Neural cell (in vitro differentiated cells): ENCODE data around the gene PDE4D. TPM values are rescaled to one million over a fixed set of nuclear protein-coding genes. Genes with fewer than 3 reads are reported as not detected.

Experiments
- H2AFZ ChIP-seq: fragments of 200-600, 300-800 bp; sonication (generic), shearing (Covaris generic); 2 replicates; pipeline ENCODE4 v1.6.0; 2014; ENCODE audit warnings: low read depth, mild to moderate bottlenecking, antibody characterized with exemption, low read length, moderate library complexity
- H3F3A ChIP-seq: fragments of 200-600 bp; shearing (Covaris generic); 2 replicates; pipeline ENCODE4 v1.6.1; 2016; ENCODE audit warnings: mild to moderate bottlenecking, moderate library complexity, mixed read lengths, antibody characterized with exemption, low read length; ENCODE audit not compliant: insufficient read depth, poor library complexity, severe bottlenecking
- H3K27ac ChIP-seq: fragments of 200-600, 300-800 bp; sonication (generic), shearing (Covaris generic); 2 replicates; pipeline ENCODE4 v1.5.1; 2014; ENCODE audit warnings: mild to moderate bottlenecking, low read length, moderate library complexity
- H3K27me3 ChIP-seq: fragments of 300-800, 200-600 bp; sonication (generic), shearing (Covaris generic); 2 replicates; pipeline ENCODE4 v1.6.0; 2014; ENCODE audit warnings: mild to moderate bottlenecking, low read depth, low read length, moderate library complexity; ENCODE audit not compliant: insufficient read depth
- H3K36me3 ChIP-seq: fragments of 300-800, 200-600 bp; sonication (generic), shearing (Covaris generic); 2 replicates; pipeline ENCODE4 v1.5.1; 2014; ENCODE audit warnings: mild to moderate bottlenecking, antibody characterized with exemption, low read length, moderate library complexity; ENCODE audit not compliant: insufficient read depth
- H3K4me2 ChIP-seq: fragments of 300-800, 200-600 bp; sonication (generic), shearing (Covaris generic); 2 replicates; pipeline ENCODE4 v1.6.0; 2014; ENCODE audit warnings: mild to moderate bottlenecking, low read length
- H3K4me3 ChIP-seq: fragments of 300-800, 200-600 bp; sonication (generic), shearing (Covaris generic); 2 replicates; pipeline ENCODE4 v1.5.1; 2014; ENCODE audit warnings: mild to moderate bottlenecking, low read length, moderate library complexity
- H3K79me2 ChIP-seq: fragments of 200-600 bp; shearing (Covaris generic); replicated peaks from 2 replicates; pipeline ENCODE4 v1.6.0; 2014; ENCODE audit warnings: mild to moderate bottlenecking, low read length, moderate library complexity; ENCODE audit not compliant: insufficient read depth
- H3K9ac ChIP-seq: fragments of 300-800, 200-600 bp; sonication (generic), shearing (Covaris generic); 2 replicates; pipeline ENCODE4 v1.6.1; 2016; ENCODE audit warnings: mild to moderate bottlenecking, low read length, mixed read lengths
- H3K9me2 ChIP-seq: fragments of 200-600 bp; shearing (Covaris generic); 2 replicates; pipeline ENCODE4 v1.6.1; 2016; ENCODE audit warnings: mild to moderate bottlenecking, low read length, mixed read lengths; ENCODE audit not compliant: insufficient read depth
- H3K9me3 ChIP-seq: fragments of 200-600, 300-800 bp; sonication (generic), shearing (Covaris generic); 2 replicates; pipeline ENCODE4 v1.6.1; 2016; ENCODE audit warnings: mild to moderate bottlenecking, mixed run types, low read length, moderate library complexity, mixed read lengths
- H4K20me1 ChIP-seq: fragments of 200-600 bp; shearing (Covaris generic); 2 replicates; pipeline ENCODE4 v1.6.1; 2016; ENCODE audit warnings: mild to moderate bottlenecking, mixed run types; ENCODE audit not compliant: insufficient read depth
- EP300 ChIP-seq: fragments of 450-650 bp; conservative IDR thresholded peaks from 2 replicates; pipeline ENCODE4 v1.6.1; 2014; ENCODE audit warnings: antibody characterized with exemption, mild to moderate bottlenecking, moderate library complexity; ENCODE audit not compliant: poor library complexity, severe bottlenecking
- EZH2 ChIP-seq: fragments of 200-600, 300-800 bp; shearing (Covaris generic), sonication (generic); IDR thresholded peaks from 2 replicates; pipeline ENCODE4 v1.6.1; 2014; ENCODE audit warnings: antibody characterized with exemption, low read length, borderline replicate concordance, mild to moderate bottlenecking; ENCODE audit not compliant: insufficient read depth, poor library complexity, severe bottlenecking
- MXI1 ChIP-seq: fragments of 450-650 bp; conservative IDR thresholded peaks from 2 replicates; pipeline ENCODE4 v1.6.1; 2014; ENCODE audit warnings: antibody characterized with exemption, mild to moderate bottlenecking; ENCODE audit not compliant: poor library complexity, severe bottlenecking
- POLR2AphosphoS5 ChIP-seq: IDR thresholded peaks from 2 replicates; pipeline ENCODE4 v1.6.1; 2012
- RAD21 ChIP-seq: fragments of 450-650 bp; conservative IDR thresholded peaks from 2 replicates; pipeline ENCODE4 v1.6.1; 2014; ENCODE audit warnings: antibody characterized with exemption, mild to moderate bottlenecking, moderate library complexity
- SMC3 ChIP-seq: fragments of 450-650 bp; conservative IDR thresholded peaks from 2 replicates; pipeline ENCODE4 v1.6.1; 2014; ENCODE audit warnings: antibody characterized with exemption, mild to moderate bottlenecking, moderate library complexity; ENCODE audit not compliant: poor library complexity
- TAF1 ChIP-seq: IDR thresholded peaks from 2 replicates; pipeline ENCODE4 v1.6.1; 2012; ENCODE audit warnings: low read depth
- polyA plus RNA-seq: library from polyadenylated mRNA; depleted of rRNA; stranded (reverse); fragments of >200 nt; gene quantifications from 2 replicates; pipeline ENCODE4 v1.2.3, GENCODE V29; 2014
- TF ChIP-seq, protein P1 (sequence below): IDR thresholded peaks from 2 replicates; pipeline ENCODE4 v1.6.1; 2012; ENCODE audit warnings: borderline replicate concordance
- TF ChIP-seq, protein P2 (sequence below): fragments of 450-650 bp; IDR thresholded peaks from 2 replicates; pipeline ENCODE4 v1.5.1; 2014; ENCODE audit warnings: antibody characterized with exemption, mild to moderate bottlenecking, moderate library complexity; ENCODE audit not compliant: poor library complexity, severe bottlenecking

Gene PDE4D
- polyA plus RNA-seq, 1 donor from 2014 or later = 42.8 TPM

DNA sequence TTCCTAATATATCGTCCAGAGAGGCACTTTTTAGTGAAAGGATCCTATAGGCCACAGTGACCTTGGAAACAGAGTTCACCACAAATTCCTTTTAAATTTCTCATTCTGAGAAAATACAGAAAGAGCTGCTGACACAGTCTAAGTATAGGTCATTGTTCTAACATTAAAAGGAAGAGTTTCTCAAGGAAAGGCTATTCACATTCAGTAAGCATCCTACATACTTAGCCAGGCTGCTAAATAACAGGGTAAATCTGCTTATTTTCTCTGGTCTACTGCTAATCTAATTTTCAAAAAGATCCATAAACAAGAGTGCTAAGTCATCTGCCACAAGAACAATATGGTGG is 313.7 kb downstream of the PDE4D start:
- no peaks in the 10 kb centered on the region for H3K9me3 ChIP-seq
- no peaks in the 10 kb centered on the region for H3K27me3 ChIP-seq
- no peaks in the 10 kb centered on the region for H3F3A ChIP-seq
- H3K9ac ChIP-seq = no peak overlapping the region
- H3K4me2 ChIP-seq = no peak overlapping the region
- no peak overlapping the region for H3K27ac ChIP-seq
- H4K20me1 ChIP-seq = no peaks in the 10 kb centered on the region
- peaks cover 40% of the 10 kb centered on the region for H3K79me2 ChIP-seq
- no peaks in the 10 kb centered on the region for H3K36me3 ChIP-seq
- no peaks in the 10 kb centered on the region for H3K9me2 ChIP-seq
- no peak overlapping the region for H3K4me3 ChIP-seq
- no peak for TF ChIP-seq POLR2AphosphoS5
- TF ChIP-seq EZH2 = no peak
- TF ChIP-seq MXI1 = no peak
- TF ChIP-seq, protein P1, sequence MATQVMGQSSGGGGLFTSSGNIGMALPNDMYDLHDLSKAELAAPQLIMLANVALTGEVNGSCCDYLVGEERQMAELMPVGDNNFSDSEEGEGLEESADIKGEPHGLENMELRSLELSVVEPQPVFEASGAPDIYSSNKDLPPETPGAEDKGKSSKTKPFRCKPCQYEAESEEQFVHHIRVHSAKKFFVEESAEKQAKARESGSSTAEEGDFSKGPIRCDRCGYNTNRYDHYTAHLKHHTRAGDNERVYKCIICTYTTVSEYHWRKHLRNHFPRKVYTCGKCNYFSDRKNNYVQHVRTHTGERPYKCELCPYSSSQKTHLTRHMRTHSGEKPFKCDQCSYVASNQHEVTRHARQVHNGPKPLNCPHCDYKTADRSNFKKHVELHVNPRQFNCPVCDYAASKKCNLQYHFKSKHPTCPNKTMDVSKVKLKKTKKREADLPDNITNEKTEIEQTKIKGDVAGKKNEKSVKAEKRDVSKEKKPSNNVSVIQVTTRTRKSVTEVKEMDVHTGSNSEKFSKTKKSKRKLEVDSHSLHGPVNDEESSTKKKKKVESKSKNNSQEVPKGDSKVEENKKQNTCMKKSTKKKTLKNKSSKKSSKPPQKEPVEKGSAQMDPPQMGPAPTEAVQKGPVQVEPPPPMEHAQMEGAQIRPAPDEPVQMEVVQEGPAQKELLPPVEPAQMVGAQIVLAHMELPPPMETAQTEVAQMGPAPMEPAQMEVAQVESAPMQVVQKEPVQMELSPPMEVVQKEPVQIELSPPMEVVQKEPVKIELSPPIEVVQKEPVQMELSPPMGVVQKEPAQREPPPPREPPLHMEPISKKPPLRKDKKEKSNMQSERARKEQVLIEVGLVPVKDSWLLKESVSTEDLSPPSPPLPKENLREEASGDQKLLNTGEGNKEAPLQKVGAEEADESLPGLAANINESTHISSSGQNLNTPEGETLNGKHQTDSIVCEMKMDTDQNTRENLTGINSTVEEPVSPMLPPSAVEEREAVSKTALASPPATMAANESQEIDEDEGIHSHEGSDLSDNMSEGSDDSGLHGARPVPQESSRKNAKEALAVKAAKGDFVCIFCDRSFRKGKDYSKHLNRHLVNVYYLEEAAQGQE = no peak
- no peak for TF ChIP-seq EP300
- TF ChIP-seq, protein P2, sequence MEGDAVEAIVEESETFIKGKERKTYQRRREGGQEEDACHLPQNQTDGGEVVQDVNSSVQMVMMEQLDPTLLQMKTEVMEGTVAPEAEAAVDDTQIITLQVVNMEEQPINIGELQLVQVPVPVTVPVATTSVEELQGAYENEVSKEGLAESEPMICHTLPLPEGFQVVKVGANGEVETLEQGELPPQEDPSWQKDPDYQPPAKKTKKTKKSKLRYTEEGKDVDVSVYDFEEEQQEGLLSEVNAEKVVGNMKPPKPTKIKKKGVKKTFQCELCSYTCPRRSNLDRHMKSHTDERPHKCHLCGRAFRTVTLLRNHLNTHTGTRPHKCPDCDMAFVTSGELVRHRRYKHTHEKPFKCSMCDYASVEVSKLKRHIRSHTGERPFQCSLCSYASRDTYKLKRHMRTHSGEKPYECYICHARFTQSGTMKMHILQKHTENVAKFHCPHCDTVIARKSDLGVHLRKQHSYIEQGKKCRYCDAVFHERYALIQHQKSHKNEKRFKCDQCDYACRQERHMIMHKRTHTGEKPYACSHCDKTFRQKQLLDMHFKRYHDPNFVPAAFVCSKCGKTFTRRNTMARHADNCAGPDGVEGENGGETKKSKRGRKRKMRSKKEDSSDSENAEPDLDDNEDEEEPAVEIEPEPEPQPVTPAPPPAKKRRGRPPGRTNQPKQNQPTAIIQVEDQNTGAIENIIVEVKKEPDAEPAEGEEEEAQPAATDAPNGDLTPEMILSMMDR = no peak
- no peak for TF ChIP-seq SMC3
- no peak for TF ChIP-seq TAF1
- TF ChIP-seq RAD21 = no peak
- no peak overlapping the region for H2AFZ ChIP-seq

DNA sequence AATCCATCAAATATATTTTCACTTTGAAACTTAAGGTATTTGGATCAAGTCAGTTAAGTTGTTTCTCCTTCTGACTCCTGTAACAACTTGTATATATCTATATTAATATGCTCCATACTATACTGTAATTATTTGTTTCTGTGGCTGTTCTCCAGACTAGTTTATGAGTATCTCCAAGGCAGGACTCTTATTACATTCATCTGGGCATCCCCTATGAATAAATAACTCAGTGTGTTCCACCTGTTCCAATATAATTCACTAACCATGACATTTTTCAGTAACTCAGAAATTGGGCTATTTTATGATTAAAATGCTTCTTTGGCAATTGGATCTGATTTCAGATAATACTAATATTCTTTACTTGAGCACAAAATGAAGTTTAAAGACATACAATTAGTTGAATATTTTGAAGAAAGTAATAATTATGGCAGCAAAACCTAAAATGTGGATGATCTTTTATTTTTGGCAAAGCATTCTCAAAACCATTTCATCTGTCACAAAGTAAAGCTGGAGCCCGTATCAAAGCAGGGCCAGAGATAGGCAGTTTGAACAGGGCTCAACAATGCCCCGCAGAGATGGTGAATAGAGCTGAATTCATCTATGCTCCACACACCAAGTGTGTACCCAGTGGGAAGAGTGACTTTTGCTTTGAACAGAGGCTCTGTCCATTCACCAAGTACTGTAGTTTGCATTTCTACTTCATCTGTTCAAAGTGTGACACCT is 314.3 kb downstream of the PDE4D start:
- Histone ChIP-seq H3K36me3 (no peaks in the 10 kb centered on the region), H3K4me3 (no peak overlapping the region), H2AFZ (no peak overlapping the region), H3K27me3 (no peaks in the 10 kb centered on the region), H4K20me1 (no peaks in the 10 kb centered on the region), H3K9me3 (no peaks in the 10 kb centered on the region), H3K9me2 (no peaks in the 10 kb centered on the region), H3F3A (no peaks in the 10 kb centered on the region), H3K79me2 (peaks cover 35% of the 10 kb centered on the region), H3K27ac (no peak overlapping the region), H3K9ac (no peak overlapping the region), H3K4me2 (no peak overlapping the region)
- TF ChIP-seq RAD21 (no peak), EP300 (no peak), EZH2 (no peak)
